AML-193 (cell line): Measurements from ENCODE around the gene MUTYH.
"Not testable (repeated sequence)": the region's sequence is repeated elsewhere in the genome, so short reads cannot be mapped to it uniquely, and the experiment has no call there.

ENCODE experiments used
- DNase-seq, 2 experiments: peaks; one replicate each; lab custom pipeline; 2025; lab: John Stamatoyannopoulos, UW

MUTYH gene

GRCh38 chr1:45321444-45321843 is 18.8 kb downstream of the MUTYH start:
- no peak for DNase-seq

- no peak for DNase-seq
These were observed 20.5 kb downstream of the MUTYH start for GRCh38 chr1:45319761-45320160.

GRCh38 chr1:45317166-45317565 is 23.1 kb downstream of the MUTYH start:
- no peak for DNase-seq

- DNase-seq, result no peak
These were observed 26.0 kb downstream of the MUTYH start for GRCh38 chr1:45314266-45314665.

- DNase-seq, result no peak
These were observed 33.3 kb downstream of the MUTYH start for GRCh38 chr1:45306905-45307304.

GRCh38 chr1:45306319-45306718 is 33.9 kb downstream of the MUTYH start:
- peak in 1 of 2 experiments; percentile 19 for DNase-seq

GRCh38 chr1:45305231-45305630 is 35.0 kb downstream of the MUTYH start:
- no peak for DNase-seq

- DNase-seq, result no peak
These were observed 35.7 kb downstream of the MUTYH start for GRCh38 chr1:45304311-45305081.

- peak; percentile 88 to 90 for DNase-seq
These were observed 36.5 kb downstream of the MUTYH start for GRCh38 chr1:45303520-45304310.

- DNase-seq, result no peak
These were observed 37.6 kb downstream of the MUTYH start for GRCh38 chr1:45302505-45303150.

GRCh38 chr1:45300669-45300997 is 39.6 kb downstream of the MUTYH start:
- DNase-seq, result no peak

GRCh38 chr1:45299981-45300668 is 40.1 kb downstream of the MUTYH start:
- DNase-seq, result peak; percentile 58 to 66

- DNase-seq, result no peak
These were observed 40.9 kb downstream of the MUTYH start for GRCh38 chr1:45299296-45299695.

GRCh38 chr1:45297666-45298356 is 42.4 kb downstream of the MUTYH start:
- DNase-seq, result no peak

- no peak for DNase-seq
These were observed 48.5 kb downstream of the MUTYH start for GRCh38 chr1:45291716-45292115.

GRCh38 chr1:45291002-45291401 is 49.2 kb downstream of the MUTYH start:
- not testable (repeated sequence) for DNase-seq

- DNase-seq, result not testable (repeated sequence)
These were observed 53.7 kb downstream of the MUTYH start for GRCh38 chr1:45286521-45286920.

GRCh38 chr1:45284858-45285257 is 55.4 kb downstream of the MUTYH start:
- not testable (repeated sequence) for DNase-seq

GRCh38 chr1:45282351-45282750 is 57.9 kb downstream of the MUTYH start:
- DNase-seq, result peak in 1 of 2 experiments; percentile 13
